HEK293 (cell line): ENCODE data around the gene GLRX.
A peak's percentile ranks its signal among the peaks of the same experiment; 100 is the strongest.

ENCODE experiments used
- YY2 ChIP-seq: fragments of 450-650 bp; formaldehyde crosslinking; IDR thresholded peaks from 2 replicates; pipeline ENCODE4 v1.5.1; 2016; ENCODE audit warnings: missing biosample characterization, missing genetic modification characterization
- ZBTB17 ChIP-seq: fragments of 450-650 bp; formaldehyde crosslinking; IDR thresholded peaks from 2 replicates; pipeline ENCODE4 v1.5.1; 2016; ENCODE audit warnings: missing biosample characterization, missing genetic modification characterization
- ZBTB48 ChIP-seq: fragments of 450-650 bp; formaldehyde crosslinking; IDR thresholded peaks from 2 replicates; pipeline ENCODE4 v1.5.1; 2016; ENCODE audit warnings: missing biosample characterization, missing genetic modification characterization
- ZFP3 ChIP-seq: fragments of 450-650 bp; formaldehyde crosslinking; IDR thresholded peaks from 2 replicates; pipeline ENCODE4 v1.5.1; 2016; ENCODE audit warnings: low read depth, missing biosample characterization, missing genetic modification characterization
- ZNF132 ChIP-seq: fragments of 450-650 bp; formaldehyde crosslinking; IDR thresholded peaks from 2 replicates; pipeline ENCODE4 v1.5.1; 2017; ENCODE audit warnings: missing biosample characterization, missing genetic modification characterization, borderline replicate concordance
- ZNF311 ChIP-seq: fragments of 450-650 bp; formaldehyde crosslinking; IDR thresholded peaks from 2 replicates; pipeline ENCODE4 v1.5.1; 2017; ENCODE audit warnings: missing biosample characterization, missing genetic modification characterization, borderline replicate concordance
- ZNF335 ChIP-seq: fragments of 450-650 bp; formaldehyde crosslinking; conservative IDR thresholded peaks from 2 replicates; pipeline ENCODE4 v1.5.1; 2016; ENCODE audit warnings: missing biosample characterization, missing genetic modification characterization
- ZNF350 ChIP-seq: fragments of 450-650 bp; formaldehyde crosslinking; IDR thresholded peaks from 2 replicates; pipeline ENCODE4 v1.5.0; 2017; ENCODE audit warnings: missing biosample characterization, mild to moderate bottlenecking, missing genetic modification characterization
- ZNF433 ChIP-seq: fragments of 450-650 bp; formaldehyde crosslinking; IDR thresholded peaks from 2 replicates; pipeline ENCODE4 v1.5.1; 2016; ENCODE audit warnings: missing biosample characterization, missing genetic modification characterization, low read depth
- ZNF585B ChIP-seq: fragments of 450-650 bp; formaldehyde crosslinking; IDR thresholded peaks from 2 replicates; pipeline ENCODE4 v1.5.1; 2016; ENCODE audit warnings: missing biosample characterization, missing genetic modification characterization
- ZNF600 ChIP-seq: fragments of 450-650 bp; formaldehyde crosslinking; IDR thresholded peaks from 2 replicates; pipeline ENCODE4 v1.5.1; 2016; ENCODE audit warnings: missing biosample characterization, missing genetic modification characterization
- ZNF677 ChIP-seq: fragments of 450-650 bp; IDR thresholded peaks from 2 replicates; pipeline ENCODE4 v1.5.0; 2018; ENCODE audit warnings: missing biosample characterization, mild to moderate bottlenecking, missing genetic modification characterization, moderate library complexity
- TF ChIP-seq, protein P1 (sequence below): fragments of 450-650 bp; formaldehyde crosslinking; IDR thresholded peaks from 2 replicates; pipeline ENCODE4 v1.5.1; 2016; ENCODE audit warnings: missing biosample characterization, missing genetic modification characterization, low read depth
- TF ChIP-seq, protein P2 (sequence below): fragments of 450-650 bp; formaldehyde crosslinking; IDR thresholded peaks from 2 replicates; pipeline ENCODE4 v1.5.1; 2016; ENCODE audit warnings: missing biosample characterization, missing genetic modification characterization
- TF ChIP-seq, protein P3 (sequence below): fragments of 450-650 bp; formaldehyde crosslinking; IDR thresholded peaks from 2 replicates; pipeline ENCODE4 v1.5.1; 2016; ENCODE audit warnings: missing biosample characterization, missing genetic modification characterization, low read depth
- TF ChIP-seq, protein P4 (sequence below): fragments of 450-650 bp; formaldehyde crosslinking; IDR thresholded peaks from 2 replicates; pipeline ENCODE4 v1.5.1; 2016; ENCODE audit warnings: missing biosample characterization, missing genetic modification characterization
- TF ChIP-seq, protein P5 (sequence below): fragments of 450-650 bp; formaldehyde crosslinking; IDR thresholded peaks from 2 replicates; pipeline ENCODE4 v1.5.1; 2017; ENCODE audit warnings: missing biosample characterization, missing genetic modification characterization
- TF ChIP-seq, protein P6 (sequence below): fragments of 450-650 bp; formaldehyde crosslinking; IDR thresholded peaks from 2 replicates; pipeline ENCODE4 v1.5.1; 2016; ENCODE audit warnings: missing biosample characterization, missing genetic modification characterization
- TF ChIP-seq, protein P7 (sequence below): fragments of 450-650 bp; formaldehyde crosslinking; IDR thresholded peaks from 2 replicates; pipeline ENCODE4 v1.5.1; 2016; ENCODE audit warnings: missing biosample characterization, missing genetic modification characterization
- TF ChIP-seq, protein P8 (sequence below): fragments of 450-650 bp; formaldehyde crosslinking; IDR thresholded peaks from 2 replicates; pipeline ENCODE4 v1.5.1; 2016; ENCODE audit warnings: missing biosample characterization, missing genetic modification characterization
- TF ChIP-seq, protein P9 (sequence below): fragments of 450-650 bp; formaldehyde crosslinking; IDR thresholded peaks from 2 replicates; pipeline ENCODE4 v1.5.1; 2016; ENCODE audit warnings: missing biosample characterization, missing genetic modification characterization

The GLRX gene

DNA sequence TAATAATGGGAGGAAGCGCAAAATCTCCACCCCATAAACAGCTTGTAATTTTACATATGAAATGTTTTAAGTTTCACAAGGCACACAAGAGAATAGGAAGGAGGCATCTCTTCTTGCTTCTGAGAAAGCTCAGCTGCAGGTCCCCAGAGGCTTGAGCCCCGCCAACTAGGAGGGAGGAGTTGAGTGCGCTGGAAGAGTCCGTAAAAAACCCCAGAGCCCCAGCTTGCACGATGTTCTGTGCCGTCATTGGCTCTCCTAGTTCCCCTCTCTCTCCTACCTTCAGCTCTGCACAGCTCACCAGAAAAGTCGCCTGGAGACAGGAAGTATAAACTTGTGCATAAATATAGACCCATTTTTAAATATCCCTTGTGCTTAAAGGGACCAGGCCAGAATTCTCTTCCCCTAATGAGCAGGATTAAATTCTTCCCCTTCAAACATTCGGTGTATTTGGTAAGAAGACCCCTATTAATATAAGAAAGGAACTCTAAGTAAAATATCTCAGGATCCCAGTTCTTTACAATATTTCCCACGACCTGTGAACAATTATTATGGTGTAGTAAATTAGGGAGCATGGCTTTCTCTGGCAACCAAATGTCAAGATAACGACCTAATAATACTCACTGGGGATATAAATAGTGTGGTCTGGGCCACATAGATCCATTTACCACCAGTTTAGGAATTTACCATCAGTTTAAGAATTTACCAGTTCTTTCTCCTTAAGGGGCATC is 13.7 kb downstream of the GLRX start (continued):
- peak; percentile 87 for TF ChIP-seq ZNF600 (tag by site-specific recombination)
- TF ChIP-seq, protein P1, sequence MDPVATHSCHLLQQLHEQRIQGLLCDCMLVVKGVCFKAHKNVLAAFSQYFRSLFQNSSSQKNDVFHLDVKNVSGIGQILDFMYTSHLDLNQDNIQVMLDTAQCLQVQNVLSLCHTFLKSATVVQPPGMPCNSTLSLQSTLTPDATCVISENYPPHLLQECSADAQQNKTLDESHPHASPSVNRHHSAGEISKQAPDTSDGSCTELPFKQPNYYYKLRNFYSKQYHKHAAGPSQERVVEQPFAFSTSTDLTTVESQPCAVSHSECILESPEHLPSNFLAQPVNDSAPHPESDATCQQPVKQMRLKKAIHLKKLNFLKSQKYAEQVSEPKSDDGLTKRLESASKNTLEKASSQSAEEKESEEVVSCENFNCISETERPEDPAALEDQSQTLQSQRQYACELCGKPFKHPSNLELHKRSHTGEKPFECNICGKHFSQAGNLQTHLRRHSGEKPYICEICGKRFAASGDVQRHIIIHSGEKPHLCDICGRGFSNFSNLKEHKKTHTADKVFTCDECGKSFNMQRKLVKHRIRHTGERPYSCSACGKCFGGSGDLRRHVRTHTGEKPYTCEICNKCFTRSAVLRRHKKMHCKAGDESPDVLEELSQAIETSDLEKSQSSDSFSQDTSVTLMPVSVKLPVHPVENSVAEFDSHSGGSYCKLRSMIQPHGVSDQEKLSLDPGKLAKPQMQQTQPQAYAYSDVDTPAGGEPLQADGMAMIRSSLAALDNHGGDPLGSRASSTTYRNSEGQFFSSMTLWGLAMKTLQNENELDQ (tag by site-specific recombination), result no peak
- TF ChIP-seq ZNF311 (tag by site-specific recombination), result no peak
- no peak for TF ChIP-seq ZNF132 (tag by site-specific recombination)
- TF ChIP-seq ZNF433 (tag by site-specific recombination), result no peak
- TF ChIP-seq, protein P2, sequence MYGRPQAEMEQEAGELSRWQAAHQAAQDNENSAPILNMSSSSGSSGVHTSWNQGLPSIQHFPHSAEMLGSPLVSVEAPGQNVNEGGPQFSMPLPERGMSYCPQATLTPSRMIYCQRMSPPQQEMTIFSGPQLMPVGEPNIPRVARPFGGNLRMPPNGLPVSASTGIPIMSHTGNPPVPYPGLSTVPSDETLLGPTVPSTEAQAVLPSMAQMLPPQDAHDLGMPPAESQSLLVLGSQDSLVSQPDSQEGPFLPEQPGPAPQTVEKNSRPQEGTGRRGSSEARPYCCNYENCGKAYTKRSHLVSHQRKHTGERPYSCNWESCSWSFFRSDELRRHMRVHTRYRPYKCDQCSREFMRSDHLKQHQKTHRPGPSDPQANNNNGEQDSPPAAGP, result no peak
- TF ChIP-seq, protein P3, sequence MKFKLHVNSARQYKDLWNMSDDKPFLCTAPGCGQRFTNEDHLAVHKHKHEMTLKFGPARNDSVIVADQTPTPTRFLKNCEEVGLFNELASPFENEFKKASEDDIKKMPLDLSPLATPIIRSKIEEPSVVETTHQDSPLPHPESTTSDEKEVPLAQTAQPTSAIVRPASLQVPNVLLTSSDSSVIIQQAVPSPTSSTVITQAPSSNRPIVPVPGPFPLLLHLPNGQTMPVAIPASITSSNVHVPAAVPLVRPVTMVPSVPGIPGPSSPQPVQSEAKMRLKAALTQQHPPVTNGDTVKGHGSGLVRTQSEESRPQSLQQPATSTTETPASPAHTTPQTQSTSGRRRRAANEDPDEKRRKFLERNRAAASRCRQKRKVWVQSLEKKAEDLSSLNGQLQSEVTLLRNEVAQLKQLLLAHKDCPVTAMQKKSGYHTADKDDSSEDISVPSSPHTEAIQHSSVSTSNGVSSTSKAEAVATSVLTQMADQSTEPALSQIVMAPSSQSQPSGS, result no peak
- TF ChIP-seq, protein P4, sequence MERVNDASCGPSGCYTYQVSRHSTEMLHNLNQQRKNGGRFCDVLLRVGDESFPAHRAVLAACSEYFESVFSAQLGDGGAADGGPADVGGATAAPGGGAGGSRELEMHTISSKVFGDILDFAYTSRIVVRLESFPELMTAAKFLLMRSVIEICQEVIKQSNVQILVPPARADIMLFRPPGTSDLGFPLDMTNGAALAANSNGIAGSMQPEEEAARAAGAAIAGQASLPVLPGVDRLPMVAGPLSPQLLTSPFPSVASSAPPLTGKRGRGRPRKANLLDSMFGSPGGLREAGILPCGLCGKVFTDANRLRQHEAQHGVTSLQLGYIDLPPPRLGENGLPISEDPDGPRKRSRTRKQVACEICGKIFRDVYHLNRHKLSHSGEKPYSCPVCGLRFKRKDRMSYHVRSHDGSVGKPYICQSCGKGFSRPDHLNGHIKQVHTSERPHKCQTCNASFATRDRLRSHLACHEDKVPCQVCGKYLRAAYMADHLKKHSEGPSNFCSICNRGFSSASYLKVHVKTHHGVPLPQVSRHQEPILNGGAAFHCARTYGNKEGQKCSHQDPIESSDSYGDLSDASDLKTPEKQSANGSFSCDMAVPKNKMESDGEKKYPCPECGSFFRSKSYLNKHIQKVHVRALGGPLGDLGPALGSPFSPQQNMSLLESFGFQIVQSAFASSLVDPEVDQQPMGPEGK, result 0 out of 2 replicates have a peak, but pooled peaks have one; percentile 45
- TF ChIP-seq ZBTB17 (tag by site-specific recombination), result peak; percentile 73
- peak; percentile 42; the same call in 1 of the 2 replicates for TF ChIP-seq ZBTB48 (tag by site-specific recombination)
- no peak for TF ChIP-seq ZNF585B (tag by site-specific recombination)
- TF ChIP-seq, protein P5, sequence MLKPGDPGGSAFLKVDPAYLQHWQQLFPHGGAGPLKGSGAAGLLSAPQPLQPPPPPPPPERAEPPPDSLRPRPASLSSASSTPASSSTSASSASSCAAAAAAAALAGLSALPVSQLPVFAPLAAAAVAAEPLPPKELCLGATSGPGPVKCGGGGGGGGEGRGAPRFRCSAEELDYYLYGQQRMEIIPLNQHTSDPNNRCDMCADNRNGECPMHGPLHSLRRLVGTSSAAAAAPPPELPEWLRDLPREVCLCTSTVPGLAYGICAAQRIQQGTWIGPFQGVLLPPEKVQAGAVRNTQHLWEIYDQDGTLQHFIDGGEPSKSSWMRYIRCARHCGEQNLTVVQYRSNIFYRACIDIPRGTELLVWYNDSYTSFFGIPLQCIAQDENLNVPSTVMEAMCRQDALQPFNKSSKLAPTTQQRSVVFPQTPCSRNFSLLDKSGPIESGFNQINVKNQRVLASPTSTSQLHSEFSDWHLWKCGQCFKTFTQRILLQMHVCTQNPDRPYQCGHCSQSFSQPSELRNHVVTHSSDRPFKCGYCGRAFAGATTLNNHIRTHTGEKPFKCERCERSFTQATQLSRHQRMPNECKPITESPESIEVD (tag by site-specific recombination), result no peak
- TF ChIP-seq, protein P6, sequence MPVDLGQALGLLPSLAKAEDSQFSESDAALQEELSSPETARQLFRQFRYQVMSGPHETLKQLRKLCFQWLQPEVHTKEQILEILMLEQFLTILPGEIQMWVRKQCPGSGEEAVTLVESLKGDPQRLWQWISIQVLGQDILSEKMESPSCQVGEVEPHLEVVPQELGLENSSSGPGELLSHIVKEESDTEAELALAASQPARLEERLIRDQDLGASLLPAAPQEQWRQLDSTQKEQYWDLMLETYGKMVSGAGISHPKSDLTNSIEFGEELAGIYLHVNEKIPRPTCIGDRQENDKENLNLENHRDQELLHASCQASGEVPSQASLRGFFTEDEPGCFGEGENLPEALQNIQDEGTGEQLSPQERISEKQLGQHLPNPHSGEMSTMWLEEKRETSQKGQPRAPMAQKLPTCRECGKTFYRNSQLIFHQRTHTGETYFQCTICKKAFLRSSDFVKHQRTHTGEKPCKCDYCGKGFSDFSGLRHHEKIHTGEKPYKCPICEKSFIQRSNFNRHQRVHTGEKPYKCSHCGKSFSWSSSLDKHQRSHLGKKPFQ (tag by site-specific recombination), result no peak
- TF ChIP-seq, protein P7, sequence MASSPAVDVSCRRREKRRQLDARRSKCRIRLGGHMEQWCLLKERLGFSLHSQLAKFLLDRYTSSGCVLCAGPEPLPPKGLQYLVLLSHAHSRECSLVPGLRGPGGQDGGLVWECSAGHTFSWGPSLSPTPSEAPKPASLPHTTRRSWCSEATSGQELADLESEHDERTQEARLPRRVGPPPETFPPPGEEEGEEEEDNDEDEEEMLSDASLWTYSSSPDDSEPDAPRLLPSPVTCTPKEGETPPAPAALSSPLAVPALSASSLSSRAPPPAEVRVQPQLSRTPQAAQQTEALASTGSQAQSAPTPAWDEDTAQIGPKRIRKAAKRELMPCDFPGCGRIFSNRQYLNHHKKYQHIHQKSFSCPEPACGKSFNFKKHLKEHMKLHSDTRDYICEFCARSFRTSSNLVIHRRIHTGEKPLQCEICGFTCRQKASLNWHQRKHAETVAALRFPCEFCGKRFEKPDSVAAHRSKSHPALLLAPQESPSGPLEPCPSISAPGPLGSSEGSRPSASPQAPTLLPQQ (tag by site-specific recombination), result no peak
- TF ChIP-seq YY2 (tag by site-specific recombination), result no peak
- TF ChIP-seq ZNF677, result no peak
- TF ChIP-seq, protein P8, sequence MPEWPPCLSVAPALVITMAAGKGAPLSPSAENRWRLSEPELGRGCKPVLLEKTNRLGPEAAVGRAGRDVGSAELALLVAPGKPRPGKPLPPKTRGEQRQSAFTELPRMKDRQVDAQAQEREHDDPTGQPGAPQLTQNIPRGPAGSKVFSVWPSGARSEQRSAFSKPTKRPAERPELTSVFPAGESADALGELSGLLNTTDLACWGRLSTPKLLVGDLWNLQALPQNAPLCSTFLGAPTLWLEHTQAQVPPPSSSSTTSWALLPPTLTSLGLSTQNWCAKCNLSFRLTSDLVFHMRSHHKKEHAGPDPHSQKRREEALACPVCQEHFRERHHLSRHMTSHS, result no peak
- TF ChIP-seq, protein P9, sequence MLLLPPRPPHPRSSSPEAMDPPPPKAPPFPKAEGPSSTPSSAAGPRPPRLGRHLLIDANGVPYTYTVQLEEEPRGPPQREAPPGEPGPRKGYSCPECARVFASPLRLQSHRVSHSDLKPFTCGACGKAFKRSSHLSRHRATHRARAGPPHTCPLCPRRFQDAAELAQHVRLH (tag by site-specific recombination), result peak; percentile 69; the same call in 1 of the 2 replicates
- 0 out of 2 replicates have a peak, but pooled peaks have one; percentile 36 for TF ChIP-seq ZFP3
- peak; percentile 94 for TF ChIP-seq ZNF350
- TF ChIP-seq ZNF335, result peak; percentile 74
